ENCODE measurements around the gene CACFD1.

DNA sequence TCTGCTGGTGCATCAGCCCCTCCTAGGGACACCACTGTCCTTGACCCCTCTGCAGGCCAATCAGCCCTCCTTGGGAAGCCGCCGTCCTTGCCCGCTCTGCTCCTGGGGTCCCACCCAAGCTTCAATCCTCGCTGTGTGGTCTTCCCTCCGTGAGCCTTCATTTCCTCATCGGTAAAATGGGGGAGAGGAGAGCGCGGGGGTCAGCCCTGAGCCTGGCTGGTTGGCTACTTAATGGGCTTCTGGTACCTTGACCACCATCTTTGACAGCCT is 31.8 kb downstream of the CACFD1 start:
- TF ChIP-seq CTCF (conservative IDR thresholded peaks at IDR 0.05; ENCODE audit: low read length), result no peak
- no peak for TF ChIP-seq EZH2phosphoT487 (IDR thresholded peaks at IDR 0.05; ENCODE audit: borderline replicate concordance, low read depth, low read length)

Measured in OCI-LY7 (cell line).